Myocyte (in vitro differentiated cells): ENCODE measurements around the gene FAM78B. TPM values are rescaled to one million over a fixed set of nuclear protein-coding genes. Genes with fewer than 3 reads are reported as not detected.

Experiments
- DNase-seq: peaks from one replicate; pipeline ENCODE4 v3.0.0-alpha.2; 2012; ENCODE audit warnings: low read depth
- total RNA-seq: library from RNA; depleted of rRNA; stranded (reverse); fragments of >200 nt; gene quantifications from 2 replicates; pipeline ENCODE4 v1.2.3, GENCODE V29; 2014

FAM78B gene
- total RNA-seq, 1 donor from 2014 or later: not detected

DNA sequence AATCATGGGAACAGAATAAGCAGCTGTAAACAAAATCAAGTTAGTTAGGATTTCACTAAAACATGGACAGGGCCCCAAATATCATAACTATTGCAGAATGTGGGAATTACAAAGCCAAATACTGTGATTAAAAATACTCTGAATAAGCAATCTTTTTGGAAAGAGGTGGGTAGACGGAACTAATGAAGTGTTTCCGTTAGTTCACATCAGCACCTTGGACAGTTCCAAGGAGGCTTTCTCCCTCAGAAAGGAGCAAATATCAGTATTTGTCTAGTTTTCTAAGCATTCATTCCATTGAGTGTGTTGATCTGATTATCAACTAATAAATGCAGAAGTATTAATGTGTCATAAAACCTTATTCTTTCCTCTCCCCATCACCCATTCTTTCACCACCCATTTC, 97.4 kb downstream of the FAM78B start:
- no peak for DNase-seq

DNA sequence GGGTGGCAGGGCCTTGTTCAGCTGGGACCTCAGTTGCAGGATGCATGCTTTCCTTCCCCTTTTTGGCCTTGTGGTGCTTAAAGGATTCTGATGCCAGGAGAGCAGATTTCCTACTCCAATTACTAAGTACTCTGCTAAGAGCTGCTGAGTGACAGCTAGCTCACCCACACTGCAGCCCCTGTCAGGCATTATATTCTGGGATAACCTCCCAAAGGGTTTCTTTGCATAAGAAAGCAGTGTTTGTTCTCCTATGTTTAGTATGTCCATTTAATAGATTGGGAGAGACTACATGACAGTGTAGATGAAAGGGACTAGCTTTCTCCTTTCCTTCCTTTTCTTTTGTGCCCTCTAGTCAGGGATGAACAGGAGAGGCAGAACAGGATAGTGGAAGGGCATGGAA, 100.7 kb downstream of the FAM78B start:
- no peak for DNase-seq

DNA sequence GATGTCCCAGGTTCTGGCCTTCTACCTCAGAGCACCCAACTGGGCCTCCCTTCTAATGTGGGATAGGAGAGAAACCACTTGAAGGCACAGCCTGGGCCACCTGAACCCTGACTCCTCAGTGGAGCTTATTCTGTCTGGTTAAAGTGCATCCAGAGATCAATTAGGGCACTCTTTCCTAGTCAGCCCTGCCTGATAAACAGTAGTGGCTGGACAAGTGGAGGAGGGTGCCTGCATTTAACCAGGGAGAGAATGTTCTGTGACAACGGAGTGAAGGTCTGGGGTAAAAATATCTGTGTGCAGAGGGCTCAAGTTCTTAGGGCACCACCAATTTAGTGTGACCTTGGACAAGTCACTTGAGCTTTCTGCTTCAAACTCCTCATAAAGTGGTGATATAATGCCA, 101.8 kb downstream of the FAM78B start:
- no peak for DNase-seq

DNA sequence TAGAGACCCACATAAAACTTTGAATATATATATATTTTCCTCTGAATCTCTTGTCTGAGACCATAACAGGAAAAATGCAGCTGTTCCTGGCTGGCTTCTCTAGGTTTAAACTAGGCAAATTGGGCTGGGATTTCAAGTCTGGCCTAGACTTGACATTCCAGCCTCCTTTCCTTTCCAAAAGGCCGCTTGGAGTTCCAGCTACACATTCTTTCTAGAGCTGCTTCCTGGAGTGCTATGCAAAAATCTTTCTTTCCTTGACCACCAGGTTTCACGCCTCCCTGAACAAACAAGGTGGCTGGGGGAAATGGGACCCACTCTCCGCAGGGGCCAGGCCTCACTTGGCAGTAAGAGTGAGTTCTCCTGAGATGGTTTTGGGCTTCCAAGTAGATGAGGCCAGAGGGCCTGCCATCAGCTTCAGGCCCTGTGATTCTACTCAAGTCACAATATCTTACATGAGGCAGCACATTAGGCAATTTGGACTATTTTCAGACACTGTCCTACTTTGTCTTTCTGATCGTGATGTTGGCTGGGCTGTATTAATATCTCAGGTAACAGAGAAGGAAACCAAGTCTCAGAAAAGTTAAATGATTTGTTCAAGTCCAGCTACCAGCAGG, 102.4 kb downstream of the FAM78B start:
- DNase-seq: no peak

DNA sequence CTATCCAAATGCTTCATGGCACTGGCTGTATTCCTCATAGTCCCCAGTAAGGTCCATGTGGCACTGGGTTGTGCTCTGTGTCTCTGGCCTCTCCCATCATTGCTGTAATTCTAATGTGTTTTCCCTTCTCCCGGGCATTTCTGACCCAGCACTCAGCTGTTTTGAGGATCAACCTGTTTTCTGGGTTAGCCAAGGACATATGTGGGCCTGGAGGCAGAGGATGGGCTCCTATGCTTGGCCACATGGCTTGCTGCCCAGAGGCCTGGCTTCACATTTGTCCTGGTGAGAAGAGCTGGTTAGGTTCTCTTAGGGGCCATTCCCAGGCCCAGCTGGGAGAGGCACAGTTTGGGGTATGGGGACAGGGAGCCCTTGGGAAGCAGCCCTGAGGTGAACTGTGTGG, 103.1 kb downstream of the FAM78B start:
- no peak for DNase-seq

DNA sequence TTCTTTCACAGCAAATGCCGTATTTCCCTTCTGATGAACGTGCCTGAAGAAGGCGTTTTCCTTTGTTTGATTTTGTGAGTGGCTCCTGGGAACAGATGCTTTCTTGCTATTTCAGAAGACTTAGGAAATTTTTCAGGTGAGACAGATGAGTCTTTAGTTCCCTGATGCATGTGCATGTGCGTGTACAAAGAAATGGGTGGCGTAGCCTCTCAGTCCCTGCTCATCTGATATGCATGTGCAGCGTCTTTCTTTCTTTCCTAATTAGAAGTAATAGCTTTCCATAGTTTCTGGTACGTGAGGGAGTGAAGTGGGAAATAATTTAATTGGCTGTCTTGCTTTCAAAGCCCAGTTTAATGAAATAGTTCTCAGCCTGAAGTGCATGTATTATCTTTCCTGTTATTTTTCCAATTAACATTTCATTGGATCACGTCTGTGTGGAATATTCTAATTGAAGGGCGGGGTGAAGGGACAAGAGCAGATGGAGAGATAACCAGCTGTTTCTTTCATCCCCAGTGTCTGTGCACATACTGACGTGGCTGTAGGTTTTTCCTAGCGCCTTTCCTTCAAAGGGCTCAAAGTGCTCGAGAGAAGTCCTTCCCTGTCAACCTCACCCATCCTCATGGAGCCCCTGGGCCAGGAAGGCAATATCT, 104.3 kb downstream of the FAM78B start:
- DNase-seq: no peak

DNA sequence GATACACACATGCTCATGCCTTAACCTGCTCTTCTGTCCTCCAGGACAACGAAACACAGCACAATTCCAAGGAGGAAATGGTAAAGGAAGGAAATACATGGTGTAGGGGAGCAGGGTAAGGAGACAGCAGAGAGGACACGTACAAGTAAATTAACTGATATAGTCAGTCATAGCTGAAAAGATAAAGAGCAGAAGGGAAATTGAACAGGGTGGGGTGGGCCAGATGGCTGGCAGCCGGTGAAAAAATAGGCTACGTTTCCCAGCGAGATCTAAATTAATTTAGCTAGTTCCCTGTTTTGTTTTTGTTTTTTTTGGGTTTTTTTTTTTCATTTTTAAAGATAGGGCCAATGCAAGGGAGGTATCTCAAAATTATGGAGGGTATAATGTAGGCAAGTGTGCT, 109.2 kb downstream of the FAM78B start:
- no peak for DNase-seq

DNA sequence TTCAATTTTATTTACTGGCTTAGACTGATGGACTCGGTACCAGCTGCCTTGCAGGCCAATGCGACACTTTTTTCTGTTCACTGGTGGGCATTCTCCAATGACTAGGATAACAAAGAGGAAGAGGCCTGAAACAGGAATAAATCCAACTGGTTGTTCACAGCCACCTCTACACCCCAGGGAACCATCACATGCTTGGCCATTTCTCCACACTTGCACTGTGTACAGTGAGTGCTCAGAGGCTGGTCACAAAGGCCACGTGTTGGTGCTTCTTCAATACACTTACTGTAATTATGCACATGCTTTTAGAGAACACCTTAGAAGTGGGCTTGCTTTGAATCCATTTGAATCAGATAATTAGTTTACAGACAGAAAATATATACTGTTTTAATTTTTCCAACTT, 113.4 kb downstream of the FAM78B start:
- no peak for DNase-seq

DNA sequence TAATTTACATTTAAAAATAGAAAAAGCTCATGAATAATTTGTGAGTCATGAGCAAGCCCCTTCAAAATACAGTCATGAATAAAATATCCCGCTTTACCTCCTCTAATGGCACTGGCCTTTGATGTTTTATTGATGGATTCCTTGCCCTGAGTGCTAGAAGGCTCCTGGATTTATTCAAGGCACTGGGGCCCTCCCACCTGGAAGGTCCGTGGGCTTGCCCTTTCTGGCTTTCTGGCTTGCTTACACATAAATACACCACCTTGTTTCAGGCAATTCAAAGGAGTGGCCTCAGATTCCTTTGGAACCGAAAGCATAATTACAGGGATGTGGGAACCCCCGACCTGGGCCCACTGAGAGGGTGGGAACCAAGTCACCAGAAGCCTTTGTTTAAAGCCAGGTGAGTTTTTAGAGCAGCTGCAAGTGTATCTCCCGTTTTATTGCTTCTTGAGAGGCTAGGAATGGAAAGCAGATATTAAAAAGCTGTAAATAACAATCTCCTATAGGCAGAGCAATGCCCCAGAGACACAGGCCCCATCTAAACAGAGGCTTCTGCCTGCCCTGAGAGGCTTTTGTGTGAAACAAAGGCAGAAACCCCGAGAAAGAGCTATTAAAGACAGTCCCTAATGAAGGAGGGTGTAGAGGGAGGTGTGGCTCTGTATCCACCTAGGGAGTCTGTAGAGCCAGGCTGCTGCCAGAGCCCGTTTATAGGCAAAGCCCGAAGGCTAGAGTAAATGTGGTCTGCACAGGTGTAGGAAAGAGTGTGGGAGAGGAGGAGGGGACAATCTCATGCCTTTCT, 126.4 kb downstream of the FAM78B start:
- no peak for DNase-seq

DNA sequence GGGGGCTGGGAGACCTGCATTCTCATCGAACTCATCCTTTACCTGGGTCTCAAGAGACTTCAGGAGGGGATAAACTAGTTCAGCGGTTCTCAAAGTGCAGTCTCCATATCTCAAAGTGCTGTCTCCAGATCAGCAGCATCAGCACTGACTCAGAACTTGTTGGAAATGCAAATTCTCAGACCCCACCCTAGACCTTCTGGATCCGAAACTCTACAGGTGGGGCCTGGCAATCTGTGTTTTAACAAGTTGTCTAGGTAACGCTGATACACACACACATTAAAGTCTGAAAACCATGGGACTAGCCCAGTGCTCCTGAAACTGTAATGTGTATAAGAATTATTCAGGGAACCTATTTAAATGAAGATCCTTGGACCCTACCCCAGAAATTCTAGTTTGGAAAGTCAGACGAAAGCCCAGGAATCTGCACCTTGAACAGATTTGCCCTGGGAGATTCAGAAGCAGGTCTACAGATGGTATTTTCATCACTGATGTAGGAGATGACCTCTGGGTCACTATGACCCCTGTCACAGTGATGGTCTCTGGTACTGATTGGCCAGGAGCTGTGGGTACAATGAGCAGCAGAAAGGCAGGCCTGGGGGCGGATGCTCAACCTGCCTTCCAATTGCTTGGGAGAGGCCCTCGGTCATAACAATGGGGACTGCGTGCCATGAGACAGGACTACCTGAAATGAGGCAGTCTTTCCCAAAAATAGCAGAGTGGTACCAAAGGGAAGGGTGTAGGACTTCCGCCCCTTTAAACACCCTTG, 127.2 kb downstream of the FAM78B start:
- no peak for DNase-seq

DNA sequence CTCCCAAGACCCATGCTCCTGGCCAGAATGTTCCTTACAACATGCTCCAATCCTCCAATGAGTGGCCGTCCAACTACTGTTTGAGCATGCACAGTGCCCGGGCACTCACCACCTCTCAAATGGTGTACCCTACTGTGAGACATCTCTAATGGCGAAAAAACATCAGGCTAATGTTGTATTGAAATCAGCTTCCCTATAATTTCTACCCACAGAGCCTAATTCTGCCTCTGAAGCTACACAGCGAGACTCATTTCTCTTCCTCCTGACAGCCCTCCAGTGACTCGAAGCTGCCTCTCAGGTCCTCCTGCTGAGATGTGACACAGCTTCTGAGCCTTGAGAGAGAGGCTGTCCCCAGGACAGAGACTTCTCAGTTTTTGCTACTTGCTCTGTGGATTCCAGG, 130.7 kb downstream of the FAM78B start:
- DNase-seq: no peak

DNA sequence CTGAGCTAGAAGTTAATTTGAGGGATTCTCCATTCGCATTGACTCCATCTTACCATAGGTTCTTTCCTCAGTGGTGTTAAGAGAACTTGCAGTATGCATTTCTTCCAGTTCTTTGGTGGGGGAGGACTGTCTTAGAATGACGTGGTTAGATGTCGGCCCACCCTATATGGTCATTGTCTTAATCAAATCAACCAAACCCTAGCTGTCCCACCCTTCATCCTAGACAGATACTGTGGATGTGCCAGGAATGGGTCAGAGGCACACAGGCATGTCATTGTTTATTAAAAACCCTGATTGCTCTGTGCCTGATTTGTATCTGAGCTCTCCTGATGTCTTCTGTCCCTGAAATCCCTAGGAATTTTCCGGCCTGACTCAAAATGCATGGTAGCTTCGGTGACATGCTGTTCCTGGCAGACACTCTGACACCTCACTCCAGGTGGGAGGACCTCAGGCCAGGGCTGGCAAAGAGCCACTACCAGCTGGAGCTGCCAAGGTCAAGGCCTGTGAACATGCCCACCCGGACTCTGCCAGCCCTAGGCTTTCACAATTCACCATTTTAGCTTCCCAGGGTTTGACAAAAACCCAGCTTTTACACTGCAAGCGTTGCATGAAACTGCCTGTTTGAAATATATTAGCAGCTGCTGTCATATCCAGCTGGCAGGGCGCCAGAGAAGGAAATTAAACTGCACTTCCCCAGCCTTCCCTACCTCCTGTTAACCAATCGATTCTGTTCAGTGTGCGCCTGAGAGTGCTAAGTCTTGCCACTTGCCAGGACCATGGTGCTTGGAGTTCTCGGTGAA, 134.0 kb downstream of the FAM78B start:
- peak; percentile 43 for DNase-seq

DNA sequence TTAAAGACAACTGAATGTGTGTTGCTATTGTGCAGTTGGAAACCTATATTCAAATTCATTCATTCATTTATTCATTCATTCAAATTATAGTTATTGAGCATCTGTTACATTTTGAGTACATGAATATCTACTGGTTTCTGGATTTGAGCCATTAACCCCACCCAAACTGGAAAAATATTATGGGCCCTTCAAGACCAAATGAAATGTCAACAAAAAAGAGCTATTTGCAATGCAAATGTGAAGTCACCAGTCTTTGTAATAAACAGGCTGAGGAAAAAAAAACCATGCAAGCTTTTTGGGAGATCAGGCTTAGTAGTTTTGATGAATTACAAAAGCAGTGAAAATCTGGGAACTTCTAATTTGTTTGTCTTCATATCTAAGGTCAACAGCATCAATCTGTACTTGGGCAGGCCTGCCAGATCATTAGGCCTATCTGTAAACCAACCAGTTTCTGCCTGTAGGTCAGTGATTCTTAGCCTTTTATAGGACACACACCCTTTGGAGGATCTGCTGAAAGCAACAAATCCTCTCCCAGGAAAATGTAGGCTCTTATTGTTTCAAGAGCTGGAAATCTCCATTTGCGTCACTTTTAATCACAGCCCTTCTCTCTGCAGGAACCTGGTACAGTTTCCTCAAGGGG, 134.7 kb downstream of the FAM78B start:
- DNase-seq: no peak

DNA sequence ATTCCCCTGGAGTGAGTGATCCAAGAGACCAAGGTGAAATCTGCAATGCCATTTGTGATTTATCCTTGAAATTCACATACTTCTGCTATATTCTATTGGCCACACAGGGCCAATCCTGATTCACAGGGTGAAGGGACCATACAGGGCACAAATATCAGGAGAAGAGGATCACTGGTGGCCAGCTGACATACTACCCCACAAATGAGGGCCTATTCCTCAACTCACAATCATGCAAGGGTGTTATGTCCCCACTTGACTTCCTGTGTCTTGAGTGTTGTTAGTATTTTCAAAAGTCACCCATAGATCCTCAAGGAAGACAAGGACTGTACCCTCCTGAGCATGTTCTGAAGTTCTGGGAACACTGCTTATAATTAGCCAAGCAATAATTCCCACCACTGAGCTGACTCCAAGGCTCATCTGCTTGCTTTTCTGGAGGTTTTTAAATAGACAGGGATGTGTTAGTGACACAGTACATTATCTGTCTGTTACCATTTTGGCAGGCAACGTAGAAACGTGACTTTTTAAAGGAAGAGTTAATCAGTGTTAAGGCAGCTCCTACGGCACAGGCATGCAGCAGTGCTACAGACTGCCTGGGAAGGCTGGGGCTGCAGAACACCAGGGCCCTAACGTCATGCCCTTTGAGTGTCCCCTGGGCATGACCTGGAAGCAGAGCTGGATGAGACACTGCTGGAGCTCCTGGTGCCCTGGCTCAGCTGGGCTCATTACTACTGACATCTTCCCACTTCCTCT, 137.4 kb downstream of the FAM78B start:
- DNase-seq: no peak

DNA sequence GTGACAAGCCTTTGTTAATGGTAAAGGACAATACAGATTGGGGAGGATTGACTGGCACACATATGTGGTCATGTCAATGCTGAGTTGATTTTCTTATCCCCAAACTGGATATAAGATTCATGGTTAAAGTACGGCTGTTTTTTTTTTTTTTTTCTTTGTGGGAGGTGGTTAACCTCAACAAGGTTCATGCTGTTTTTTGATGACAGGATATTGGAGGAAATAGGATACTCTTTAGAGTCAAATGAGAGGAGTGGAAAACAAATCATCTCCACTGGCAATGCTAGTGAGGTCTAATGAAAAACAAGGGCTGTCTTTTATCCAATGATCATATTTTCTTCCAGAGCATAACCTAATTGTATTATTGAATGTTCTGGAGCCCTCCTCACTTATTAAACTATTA, 140.2 kb downstream of the FAM78B start:
- no peak for DNase-seq

DNA sequence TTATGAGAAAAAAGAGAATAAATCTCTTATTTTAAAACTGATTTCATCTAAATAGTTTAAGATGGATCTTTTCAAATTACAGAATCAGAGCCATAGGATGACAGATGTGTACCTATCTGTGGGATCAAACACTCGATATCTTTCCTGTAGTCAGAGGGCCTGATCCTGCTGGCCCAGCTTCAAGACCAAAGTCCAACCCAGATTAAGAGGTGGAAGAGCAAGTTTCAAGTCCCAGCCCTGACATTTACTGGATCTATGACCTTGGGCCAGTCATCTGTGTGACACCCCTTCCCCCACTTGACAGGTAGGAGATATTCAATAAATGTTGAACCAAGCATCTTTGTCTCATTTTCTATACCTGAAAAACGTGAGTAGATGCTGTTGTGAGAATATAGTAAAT, 140.7 kb downstream of the FAM78B start:
- DNase-seq: no peak

DNA sequence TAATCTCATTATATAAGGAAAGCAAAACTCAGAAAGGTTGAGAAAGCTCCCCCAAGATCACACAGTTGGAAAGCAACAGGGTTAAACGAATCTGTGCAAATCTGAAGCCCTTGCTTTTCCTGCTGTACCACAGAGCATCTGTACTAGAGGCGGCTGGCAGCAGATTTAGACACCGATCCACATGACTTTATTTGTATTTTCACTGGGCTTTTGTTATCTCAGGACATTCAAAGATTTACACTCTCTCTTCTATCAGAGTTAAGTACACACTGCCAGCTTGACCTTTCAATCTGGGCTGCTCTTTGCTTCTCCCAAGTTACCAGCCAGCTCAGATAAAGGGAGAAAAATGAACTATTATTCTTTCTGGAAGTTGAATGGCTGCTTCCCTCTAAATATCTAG, 146.6 kb downstream of the FAM78B start:
- DNase-seq: no peak
